HL-60/S4 (cell line): Measurements from ENCODE around the gene CPA2.
"Not testable (repeated sequence)": the region's sequence is repeated elsewhere in the genome, so short reads cannot be mapped to it uniquely, and the experiment has no call there.

Source experiments
- in situ Hi-C: fragments of 300-500 bp; cut with MboI; formaldehyde crosslinking; loops from 2 replicates; pipeline ENCODE4 v1.14.3; 2022; ENCODE audit warnings: low sequenced_read_pairs

Gene CPA2

GRCh38 chr7:130305433-130306042 lies 38.9 kb downstream of the CPA2 start:
- in situ Hi-C loops = no loop called here

DNA sequence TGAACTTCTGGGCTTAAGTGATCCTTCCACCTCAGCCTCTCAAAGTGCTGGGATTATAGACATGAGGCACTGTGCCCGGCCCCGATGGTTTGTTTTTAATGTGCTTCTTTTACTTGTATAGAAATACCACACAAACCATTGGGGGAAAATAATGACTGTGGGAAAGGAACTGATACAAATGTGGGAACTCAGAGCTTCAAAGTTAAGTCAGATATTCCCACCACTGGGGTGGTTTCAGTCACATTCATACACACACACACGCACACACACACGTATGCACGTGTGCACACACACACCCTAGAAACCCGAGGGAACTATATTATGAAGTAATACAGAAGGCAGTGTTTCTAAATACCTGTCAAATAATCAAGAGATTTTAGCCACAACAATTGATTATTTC lies 43.3 kb downstream of the CPA2 start:
- in situ Hi-C loops = no loop called here

GRCh38 chr7:130314305-130314704 lies 47.6 kb downstream of the CPA2 start:
- in situ Hi-C loops = no loop called here

DNA sequence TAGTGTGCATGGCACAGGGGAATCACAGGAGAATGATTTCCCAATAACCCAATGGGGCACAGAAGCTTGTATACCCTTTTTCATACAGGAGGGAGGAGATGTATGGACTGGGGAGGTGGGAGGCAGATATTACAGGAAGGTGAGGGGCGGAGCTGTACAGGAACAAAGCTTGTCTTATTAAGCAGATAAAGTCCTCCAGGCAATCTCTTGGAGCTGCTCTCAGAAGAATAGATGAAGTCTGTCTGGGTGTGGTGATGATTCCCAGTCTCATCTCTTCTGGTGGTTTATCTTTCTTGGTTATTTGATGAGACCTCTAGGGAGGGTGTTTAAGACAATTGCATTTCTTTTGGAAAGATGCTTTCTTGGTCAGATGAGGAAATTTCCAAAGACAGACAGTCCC lies 52.9 kb downstream of the CPA2 start:
- in situ Hi-C loops = no loop called here

GRCh38 chr7:130321542-130322229 lies 55.0 kb downstream of the CPA2 start:
- in situ Hi-C loops = not testable (repeated sequence)

DNA sequence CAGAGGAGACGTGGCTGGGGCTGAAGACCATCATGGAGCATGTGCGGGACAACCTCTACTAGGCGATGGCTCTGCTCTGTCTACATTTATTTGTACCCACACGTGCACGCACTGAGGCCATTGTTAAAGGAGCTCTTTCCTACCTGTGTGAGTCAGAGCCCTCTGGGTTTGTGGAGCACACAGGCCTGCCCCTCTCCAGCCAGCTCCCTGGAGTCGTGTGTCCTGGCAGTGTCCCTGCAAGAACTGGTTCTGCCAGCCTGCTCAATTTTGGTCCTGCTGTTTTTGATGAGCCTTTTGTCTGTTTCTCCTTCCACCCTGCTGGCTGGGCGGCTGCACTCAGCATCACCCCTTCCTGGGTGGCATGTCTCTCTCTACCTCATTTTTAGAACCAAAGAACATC lies 56.0 kb downstream of the CPA2 start:
- in situ Hi-C loops = no loop called here

DNA sequence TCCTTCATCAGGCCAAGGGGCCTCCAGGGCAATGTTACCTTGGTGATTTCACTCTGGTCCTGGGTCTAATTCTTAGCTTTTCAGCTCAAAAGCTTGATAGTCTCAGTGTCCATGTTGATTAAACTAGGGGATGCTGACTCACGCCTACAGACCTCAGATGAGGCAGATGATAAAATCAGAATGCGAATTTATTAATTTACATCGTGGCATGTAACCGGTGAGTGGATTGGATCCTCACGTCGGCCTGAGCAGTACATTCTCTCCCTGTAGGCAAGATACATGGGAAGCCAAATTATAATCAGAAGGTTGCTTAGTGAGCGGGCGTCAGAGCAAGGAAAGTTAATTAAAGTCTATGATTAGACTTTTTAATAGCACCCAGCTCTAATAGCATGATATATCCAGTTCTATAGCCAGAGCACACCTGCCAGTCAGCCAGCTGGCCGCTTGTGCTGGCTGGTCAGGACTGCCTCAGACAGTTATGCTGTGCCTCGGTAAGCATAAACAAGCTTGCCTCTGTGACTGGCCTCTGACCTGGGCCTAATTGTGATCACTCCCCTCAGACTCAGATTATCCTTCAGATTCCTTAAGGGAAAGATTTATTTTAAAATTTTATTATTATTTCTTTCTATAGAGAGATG lies 57.8 kb downstream of the CPA2 start:
- in situ Hi-C loops = no loop called here

- in situ Hi-C loops = no loop called here
Measured at GRCh38 chr7:130329681-130330080, 63.0 kb downstream of the CPA2 start.

DNA sequence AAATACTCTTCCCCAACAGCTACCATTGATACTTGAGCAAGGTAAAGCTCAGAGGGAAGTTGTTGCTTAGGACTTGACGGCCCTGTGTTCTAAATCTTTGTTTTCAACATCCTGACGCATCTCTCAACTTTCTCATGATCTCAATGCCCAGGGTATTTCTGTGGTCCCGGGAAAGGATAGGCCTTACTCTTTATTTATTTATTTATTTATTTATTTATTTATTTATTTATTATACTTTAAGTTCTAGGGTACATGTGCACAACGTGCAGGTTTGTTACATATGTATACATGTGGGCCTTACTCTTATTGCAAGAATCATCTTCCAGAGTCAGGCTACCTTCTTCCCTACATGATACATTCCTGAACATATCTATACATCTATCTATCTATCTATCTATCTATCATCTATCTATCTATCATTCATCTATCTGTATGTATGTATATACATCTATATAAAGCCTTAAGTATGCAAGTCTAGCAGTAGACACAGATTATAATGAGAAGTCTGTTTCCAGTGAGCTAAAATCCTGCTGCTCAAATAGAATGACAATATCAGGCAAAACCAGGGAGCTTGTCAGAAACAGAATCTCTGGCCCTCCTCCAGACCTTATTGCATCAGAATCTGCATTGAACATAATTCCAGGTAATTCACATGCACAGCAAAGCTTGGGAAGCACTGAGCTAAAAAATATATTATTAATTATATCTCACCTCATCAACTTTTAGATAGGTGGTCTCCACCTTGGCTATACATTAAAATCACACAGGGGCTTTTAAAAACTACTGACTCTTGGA lies 65.8 kb downstream of the CPA2 start:
- in situ Hi-C loops = no loop called here

DNA sequence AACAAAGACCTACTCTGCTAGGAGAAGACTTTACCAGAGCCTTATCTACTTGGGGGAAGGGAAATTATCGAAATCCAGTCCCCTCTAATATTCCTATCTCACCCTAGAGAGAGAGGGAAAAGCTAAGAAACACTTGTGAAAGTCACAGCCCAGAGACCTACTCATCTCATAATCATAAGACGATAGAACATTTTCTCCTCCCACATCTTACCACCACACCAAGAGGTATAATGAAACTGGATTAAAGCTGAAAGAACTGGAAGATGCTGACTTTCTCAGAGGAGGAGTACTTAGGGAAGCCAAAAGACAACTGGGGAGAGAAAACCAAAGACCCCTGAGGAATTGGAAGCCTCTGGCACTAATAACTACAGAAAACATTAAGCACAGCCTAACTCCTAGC lies 67.2 kb downstream of the CPA2 start:
- in situ Hi-C loops = no loop called here

DNA sequence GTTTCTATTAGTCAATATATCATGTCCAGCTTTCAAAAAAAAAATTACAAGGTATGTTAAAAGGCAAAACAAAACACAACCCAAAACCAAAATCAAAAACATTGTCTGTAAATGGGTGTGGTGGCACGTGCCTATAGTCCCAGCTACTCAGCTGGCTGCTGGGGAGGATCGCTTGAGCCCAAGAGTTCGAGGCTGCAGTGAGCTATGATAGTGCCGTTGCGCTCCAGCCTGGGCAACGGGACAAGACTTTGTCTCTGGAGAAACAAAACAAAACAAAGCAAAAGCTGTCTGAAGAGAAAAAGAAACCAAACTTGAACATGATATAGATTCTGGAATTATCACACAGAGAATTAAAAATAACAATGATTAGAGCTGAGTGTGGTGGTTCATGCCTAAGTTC lies 67.6 kb downstream of the CPA2 start:
- in situ Hi-C loops = no loop called here

DNA sequence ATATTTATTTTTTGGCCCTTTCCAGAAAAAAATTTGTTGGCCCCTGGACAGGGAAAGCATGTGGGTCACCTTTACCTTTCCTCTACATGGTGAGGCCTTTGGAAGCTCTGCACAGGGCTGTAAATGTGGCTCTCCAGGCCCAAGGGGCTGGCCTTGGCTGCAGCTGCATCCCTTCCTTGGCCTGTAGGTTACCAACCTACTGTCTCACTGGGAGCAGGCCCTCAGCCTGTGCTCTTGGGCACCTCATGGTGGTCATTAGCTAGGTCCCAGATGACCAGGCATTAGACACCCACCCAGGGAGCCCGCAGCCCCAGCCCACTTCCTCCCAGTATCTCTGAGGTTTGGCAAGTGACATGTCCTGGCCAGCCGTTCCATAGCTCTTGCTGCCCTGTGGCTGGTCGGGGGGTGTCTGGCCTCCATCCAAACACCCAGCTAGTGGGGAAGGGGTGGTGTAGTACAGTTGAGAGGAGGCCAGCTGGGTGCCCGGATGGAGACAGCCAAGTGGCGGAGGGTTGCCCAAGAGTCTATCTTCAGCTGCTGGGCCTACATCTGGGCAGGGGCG lies 70.8 kb downstream of the CPA2 start:
- in situ Hi-C loops = no loop called here

- in situ Hi-C loops = no loop called here
Measured at GRCh38 chr7:130338233-130338632, 71.6 kb downstream of the CPA2 start.
